SU-DHL-6 (cell line): ENCODE data around the gene CSTB.

Source experiments
- EZH2phosphoT487 ChIP-seq: fragments of 200-600 bp; sonication (generic), shearing (Covaris generic); conservative IDR thresholded peaks from 2 replicates; pipeline ENCODE4 v1.6.1; 2018; ENCODE audit warnings: mild to moderate bottlenecking, antibody characterized with exemption, low read length, moderate library complexity, mixed read lengths
- TF ChIP-seq, protein P1 (sequence below): fragments of 200-600 bp; sonication (generic); IDR thresholded peaks from one replicate; pipeline ENCODE4 v1.5.1; 2017; ENCODE audit warnings: antibody characterized with exemption, mild to moderate bottlenecking, low read length, moderate library complexity; ENCODE audit not compliant: insufficient read depth, poor library complexity, severe bottlenecking

DNA sequence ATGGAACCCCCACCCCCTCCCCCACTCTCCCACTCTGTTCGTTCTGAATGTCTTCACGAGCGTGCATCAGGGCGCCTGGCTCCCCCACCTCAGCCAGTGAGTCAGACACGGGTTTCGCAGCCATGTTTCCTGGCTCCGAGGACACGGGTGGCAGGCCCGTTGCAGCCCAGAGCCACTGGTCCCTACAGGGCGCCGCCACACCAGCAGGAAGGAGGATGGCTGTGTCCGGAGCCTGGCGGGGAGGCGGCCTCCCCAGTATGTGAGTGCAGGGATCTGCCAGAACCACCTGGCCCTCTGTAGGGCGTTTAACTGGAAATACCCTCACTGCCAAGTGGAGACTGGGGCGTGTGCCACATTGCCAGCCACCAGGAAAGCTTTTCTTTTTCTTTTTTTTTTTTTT, 18.5 kb downstream of the CSTB start:
- TF ChIP-seq, protein P1, sequence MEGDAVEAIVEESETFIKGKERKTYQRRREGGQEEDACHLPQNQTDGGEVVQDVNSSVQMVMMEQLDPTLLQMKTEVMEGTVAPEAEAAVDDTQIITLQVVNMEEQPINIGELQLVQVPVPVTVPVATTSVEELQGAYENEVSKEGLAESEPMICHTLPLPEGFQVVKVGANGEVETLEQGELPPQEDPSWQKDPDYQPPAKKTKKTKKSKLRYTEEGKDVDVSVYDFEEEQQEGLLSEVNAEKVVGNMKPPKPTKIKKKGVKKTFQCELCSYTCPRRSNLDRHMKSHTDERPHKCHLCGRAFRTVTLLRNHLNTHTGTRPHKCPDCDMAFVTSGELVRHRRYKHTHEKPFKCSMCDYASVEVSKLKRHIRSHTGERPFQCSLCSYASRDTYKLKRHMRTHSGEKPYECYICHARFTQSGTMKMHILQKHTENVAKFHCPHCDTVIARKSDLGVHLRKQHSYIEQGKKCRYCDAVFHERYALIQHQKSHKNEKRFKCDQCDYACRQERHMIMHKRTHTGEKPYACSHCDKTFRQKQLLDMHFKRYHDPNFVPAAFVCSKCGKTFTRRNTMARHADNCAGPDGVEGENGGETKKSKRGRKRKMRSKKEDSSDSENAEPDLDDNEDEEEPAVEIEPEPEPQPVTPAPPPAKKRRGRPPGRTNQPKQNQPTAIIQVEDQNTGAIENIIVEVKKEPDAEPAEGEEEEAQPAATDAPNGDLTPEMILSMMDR: no peak
- no peak for TF ChIP-seq EZH2phosphoT487
